ENCODE data around the gene ACOT11.

DNA sequence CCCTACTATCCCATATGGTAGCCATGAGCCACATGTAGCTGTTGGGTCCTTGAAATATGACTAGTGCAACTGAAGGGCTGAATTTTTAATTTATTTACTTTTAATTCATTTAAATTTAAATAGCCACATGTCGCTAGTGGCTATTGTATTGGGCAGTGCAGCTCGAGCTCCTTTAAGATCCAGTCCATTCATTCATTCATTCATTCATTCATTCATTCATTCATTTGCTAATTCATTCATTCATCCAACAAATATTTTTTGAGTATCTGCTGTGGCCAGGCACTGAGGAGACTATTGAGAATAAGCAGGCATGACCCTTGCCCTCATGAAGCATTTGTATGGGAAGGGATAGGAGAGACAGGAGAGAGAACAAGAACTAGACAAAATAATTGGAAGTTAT lies 29.5 kb upstream of the ACOT11 start:
- no peak for TF ChIP-seq POLR2A (IDR thresholded peaks at IDR 0.05)
- TF ChIP-seq, protein P1, sequence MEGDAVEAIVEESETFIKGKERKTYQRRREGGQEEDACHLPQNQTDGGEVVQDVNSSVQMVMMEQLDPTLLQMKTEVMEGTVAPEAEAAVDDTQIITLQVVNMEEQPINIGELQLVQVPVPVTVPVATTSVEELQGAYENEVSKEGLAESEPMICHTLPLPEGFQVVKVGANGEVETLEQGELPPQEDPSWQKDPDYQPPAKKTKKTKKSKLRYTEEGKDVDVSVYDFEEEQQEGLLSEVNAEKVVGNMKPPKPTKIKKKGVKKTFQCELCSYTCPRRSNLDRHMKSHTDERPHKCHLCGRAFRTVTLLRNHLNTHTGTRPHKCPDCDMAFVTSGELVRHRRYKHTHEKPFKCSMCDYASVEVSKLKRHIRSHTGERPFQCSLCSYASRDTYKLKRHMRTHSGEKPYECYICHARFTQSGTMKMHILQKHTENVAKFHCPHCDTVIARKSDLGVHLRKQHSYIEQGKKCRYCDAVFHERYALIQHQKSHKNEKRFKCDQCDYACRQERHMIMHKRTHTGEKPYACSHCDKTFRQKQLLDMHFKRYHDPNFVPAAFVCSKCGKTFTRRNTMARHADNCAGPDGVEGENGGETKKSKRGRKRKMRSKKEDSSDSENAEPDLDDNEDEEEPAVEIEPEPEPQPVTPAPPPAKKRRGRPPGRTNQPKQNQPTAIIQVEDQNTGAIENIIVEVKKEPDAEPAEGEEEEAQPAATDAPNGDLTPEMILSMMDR (IDR thresholded peaks at IDR 0.05) = no peak
